Breast epithelium (tissue), 3 donors: ENCODE measurements around the gene HOXB7.

ENCODE experiments used
- CTCF ChIP-seq, 3 donors: fragments of 450-650 bp; IDR thresholded peaks; one replicate each; pipeline ENCODE4 v1.5.1; 2016 to 2017; ENCODE audit warnings: antibody characterized with exemption in 3 of 3, mild to moderate bottlenecking in 3 of 3, moderate library complexity in 3 of 3
- POLR2AphosphoS5 ChIP-seq, 3 donors: sonication (generic); formaldehyde crosslinking; IDR thresholded peaks; one replicate each; pipeline ENCODE4 v1.6.1; 2017; ENCODE audit warnings: antibody characterized with exemption in 3 of 3

GRCh38 chr17:48627118-48627597, 16.3 kb upstream of the HOXB7 start:
- TF ChIP-seq CTCF (IDR thresholded peaks at IDR 0.05) (no peak), POLR2AphosphoS5 (IDR thresholded peaks at IDR 0.05) (no peak)
